ENCODE data around the gene GNAT3. TPM values are rescaled to one million over a fixed set of nuclear protein-coding genes. Genes with fewer than 3 reads are reported as not detected.

Gene GNAT3
- total and polyA plus RNA-seq, 2 experiments from 2014 or later: not detected

GRCh38 chr7:80414331-80414730, 97.5 kb downstream of the GNAT3 start:
- no peak for DNase-seq (ENCODE audit: low spot score)
- TF ChIP-seq EZH2phosphoT487 (IDR thresholded peaks at IDR 0.05; ENCODE audit: low read depth, severe bottlenecking, unreplicated experiment) (no peak), EZH2 (IDR thresholded peaks at IDR 0.05; ENCODE audit: borderline replicate concordance) (no peak), CTCF (IDR thresholded peaks at IDR 0.05; ENCODE audit: poor library complexity) (no peak)
- Histone ChIP-seq H3K36me3 (replicated peaks; ENCODE audit: insufficient read depth, low read depth) (no peaks in the 10 kb centered on the region), H3K9me2 (replicated peaks; ENCODE audit: insufficient read depth) (no peaks in the 10 kb centered on the region), H2AFZ (no peak overlapping the region), H3K4me1 (ENCODE audit: insufficient read depth) (no peaks in the 10 kb centered on the region), H3K27ac (no peak overlapping the region), H3K4me2 (no peak overlapping the region), H3K4me3 (no peak overlapping the region), H3K27me3 (no peaks in the 10 kb centered on the region), H3K79me2 (no peaks in the 10 kb centered on the region), H4K20me1 (ENCODE audit: insufficient read depth, poor library complexity, severe bottlenecking) (no peaks in the 10 kb centered on the region), H3K9me3 (ENCODE audit: low read depth) (no peaks in the 10 kb centered on the region)
- WGBS (ENCODE audit: low lambda C conversion rate, missing lambda C conversion rate): 89% methylated on average over 2 of the region's 2 CpGs

GRCh38 chr7:80413383-80413945, 98.4 kb downstream of the GNAT3 start:
- Histone ChIP-seq H3K79me2 (no peaks in the 10 kb centered on the region), H2AFZ (no peak overlapping the region), H3K4me1 (ENCODE audit: insufficient read depth) (no peaks in the 10 kb centered on the region), H3K27me3 (no peaks in the 10 kb centered on the region), H3K27ac (no peak overlapping the region), H3K9me2 (replicated peaks; ENCODE audit: insufficient read depth) (no peaks in the 10 kb centered on the region), H3K9me3 (ENCODE audit: low read depth) (no peaks in the 10 kb centered on the region), H3K4me3 (no peak overlapping the region), H3K4me2 (no peak overlapping the region), H4K20me1 (ENCODE audit: insufficient read depth, poor library complexity, severe bottlenecking) (no peaks in the 10 kb centered on the region), H3K36me3 (replicated peaks; ENCODE audit: insufficient read depth, low read depth) (no peaks in the 10 kb centered on the region)
- no peak for TF ChIP-seq CTCF (IDR thresholded peaks at IDR 0.05; ENCODE audit: poor library complexity)
- no peak for TF ChIP-seq EZH2phosphoT487 (IDR thresholded peaks at IDR 0.05; ENCODE audit: low read depth, severe bottlenecking, unreplicated experiment)
- TF ChIP-seq EZH2 (IDR thresholded peaks at IDR 0.05; ENCODE audit: borderline replicate concordance): no peak
- 78% methylated on average over 3 of the region's 3 CpGs for WGBS (ENCODE audit: low lambda C conversion rate, missing lambda C conversion rate)
- no peak for DNase-seq (ENCODE audit: low spot score)

DNA sequence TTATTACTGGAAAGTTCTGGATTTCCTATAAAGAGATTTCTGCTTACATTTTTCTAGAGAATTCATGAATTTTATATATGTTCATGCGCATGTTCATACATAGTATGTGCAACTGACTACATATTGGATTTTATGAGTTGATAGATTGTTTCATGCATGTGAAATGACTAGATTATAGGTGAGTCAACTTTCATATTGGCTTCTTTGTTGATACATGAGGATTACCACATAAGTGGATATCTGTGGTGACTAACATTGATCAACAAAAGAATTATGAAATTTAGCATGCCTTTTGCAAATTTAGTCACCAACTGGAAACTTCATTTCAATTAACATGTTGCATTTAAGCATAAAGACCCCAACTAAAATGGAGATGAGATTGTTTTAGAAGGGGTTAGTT, 99.0 kb downstream of the GNAT3 start:
- Histone ChIP-seq H4K20me1 (ENCODE audit: insufficient read depth, poor library complexity, severe bottlenecking) (no peaks in the 10 kb centered on the region), H3K79me2 (no peaks in the 10 kb centered on the region), H3K9me3 (ENCODE audit: low read depth) (no peaks in the 10 kb centered on the region), H3K4me1 (ENCODE audit: insufficient read depth) (no peaks in the 10 kb centered on the region), H3K27me3 (no peaks in the 10 kb centered on the region), H3K4me2 (no peak overlapping the region), H2AFZ (no peak overlapping the region), H3K27ac (no peak overlapping the region), H3K36me3 (replicated peaks; ENCODE audit: insufficient read depth, low read depth) (no peaks in the 10 kb centered on the region), H3K9me2 (replicated peaks; ENCODE audit: insufficient read depth) (no peaks in the 10 kb centered on the region), H3K4me3 (no peak overlapping the region)
- TF ChIP-seq EZH2 (IDR thresholded peaks at IDR 0.05; ENCODE audit: borderline replicate concordance): no peak
- TF ChIP-seq CTCF (IDR thresholded peaks at IDR 0.05; ENCODE audit: poor library complexity): no peak
- TF ChIP-seq EZH2phosphoT487 (IDR thresholded peaks at IDR 0.05; ENCODE audit: low read depth, severe bottlenecking, unreplicated experiment): no peak
- 100% methylated on average over 1 of the region's 1 CpG for WGBS (ENCODE audit: low lambda C conversion rate, missing lambda C conversion rate)
- no peak for DNase-seq (ENCODE audit: low spot score)
